NB4 (cell line): ENCODE measurements around the gene PRG3.
"Not testable (repeated sequence)": the region's sequence is repeated elsewhere in the genome, so short reads cannot be mapped to it uniquely, and the experiment has no call there.

Experiments
- DNase-seq: peaks from one replicate; pipeline ENCODE4 v3.0.0; 2010; ENCODE audit warnings: low read depth
- H3K4me3 ChIP-seq: one replicate; pipeline ENCODE4 v1.5.1; 2011; ENCODE audit warnings: mild to moderate bottlenecking, low read depth, low read length, moderate library complexity
- CTCF ChIP-seq: IDR thresholded peaks from one replicate; pipeline ENCODE4 v1.5.1; 2012; ENCODE audit warnings: low read depth, low read length
- MAX ChIP-seq: IDR thresholded peaks from 2 replicates; pipeline ENCODE4 v1.6.1; 2011; ENCODE audit warnings: low read depth, low read length
- MYC ChIP-seq: IDR thresholded peaks from 2 replicates; pipeline ENCODE4 v1.6.1; 2011; ENCODE audit warnings: low read depth, low read length
- POLR2A ChIP-seq: IDR thresholded peaks from 2 replicates; pipeline ENCODE4 v1.6.1; 2011; ENCODE audit warnings: mild to moderate bottlenecking; ENCODE audit not compliant: insufficient read length; ENCODE audit errors: extremely low read depth

PRG3 gene

GRCh38 chr11:57363131-57364080, 17.5 kb downstream of the PRG3 start:
- H3K4me3 ChIP-seq: no peak overlapping the region
- TF ChIP-seq POLR2A (no peak), CTCF (no peak), MAX (no peak), MYC (no peak)
- DNase-seq: no peak

- no peak for DNase-seq
- no peak for TF ChIP-seq POLR2A
- TF ChIP-seq MAX: no peak
- TF ChIP-seq MYC: no peak
- no peak for TF ChIP-seq CTCF
These were observed 19.0 kb downstream of the PRG3 start for GRCh38 chr11:57361926-57362325.

GRCh38 chr11:57361420-57361819, 19.5 kb downstream of the PRG3 start:
- not testable (repeated sequence) for DNase-seq, H3K4me3 ChIP-seq

More at GRCh38 chr11:57361926-57362325, 19.0 kb downstream of the PRG3 start:
- H3K4me3 ChIP-seq: no peak overlapping the region

- no peak for DNase-seq
- TF ChIP-seq CTCF (no peak), MAX (no peak), POLR2A (no peak), MYC (no peak)
- no peak overlapping the region for H3K4me3 ChIP-seq
These were observed 20.0 kb downstream of the PRG3 start for GRCh38 chr11:57360991-57361390.

- no peak for DNase-seq
These were observed 20.9 kb downstream of the PRG3 start for GRCh38 chr11:57359896-57360690.

More at GRCh38 chr11:57359896-57360690, 20.9 kb downstream of the PRG3 start:
- TF ChIP-seq POLR2A (no peak), MAX (no peak), CTCF (no peak), MYC (no peak)
- no peak overlapping the region for H3K4me3 ChIP-seq
